Measurements from ENCODE around the gene RALGAPA2. TPM values are rescaled to one million over a fixed set of nuclear protein-coding genes. Genes with fewer than 3 reads are reported as not detected.

RALGAPA2 gene
- total RNA-seq, 4 donors from 2014 or later: 20.1 to 27.7 (median 23.0) TPM

- Histone ChIP-seq H3K27ac (replicated peaks in 1 of 4) (no peak overlapping the region), H3K4me3 (no peak overlapping the region), H3K27me3 (no peaks in the 10 kb centered on the region), H3K4me1 (peaks cover 12 to 26% (median 16%) of the 10 kb centered on the region in 4 donors), H3K9me3 (peaks cover 0 to 4% (median 0%) of the 10 kb centered on the region in 4 donors), H3K36me3 (no peaks in the 10 kb centered on the region)
- no peak for DNase-seq (ENCODE audit: extremely low spot score)
- WGBS: 82% methylated on average over 6 of the region's 6 CpGs
- TF ChIP-seq EP300 (IDR thresholded peaks at IDR 0.05) (no peak), POLR2AphosphoS5 (IDR thresholded peaks at IDR 0.05) (no peak), POLR2A (IDR thresholded peaks at IDR 0.05; ENCODE audit: low read depth) (no peak)
- TF ChIP-seq, protein P1, sequence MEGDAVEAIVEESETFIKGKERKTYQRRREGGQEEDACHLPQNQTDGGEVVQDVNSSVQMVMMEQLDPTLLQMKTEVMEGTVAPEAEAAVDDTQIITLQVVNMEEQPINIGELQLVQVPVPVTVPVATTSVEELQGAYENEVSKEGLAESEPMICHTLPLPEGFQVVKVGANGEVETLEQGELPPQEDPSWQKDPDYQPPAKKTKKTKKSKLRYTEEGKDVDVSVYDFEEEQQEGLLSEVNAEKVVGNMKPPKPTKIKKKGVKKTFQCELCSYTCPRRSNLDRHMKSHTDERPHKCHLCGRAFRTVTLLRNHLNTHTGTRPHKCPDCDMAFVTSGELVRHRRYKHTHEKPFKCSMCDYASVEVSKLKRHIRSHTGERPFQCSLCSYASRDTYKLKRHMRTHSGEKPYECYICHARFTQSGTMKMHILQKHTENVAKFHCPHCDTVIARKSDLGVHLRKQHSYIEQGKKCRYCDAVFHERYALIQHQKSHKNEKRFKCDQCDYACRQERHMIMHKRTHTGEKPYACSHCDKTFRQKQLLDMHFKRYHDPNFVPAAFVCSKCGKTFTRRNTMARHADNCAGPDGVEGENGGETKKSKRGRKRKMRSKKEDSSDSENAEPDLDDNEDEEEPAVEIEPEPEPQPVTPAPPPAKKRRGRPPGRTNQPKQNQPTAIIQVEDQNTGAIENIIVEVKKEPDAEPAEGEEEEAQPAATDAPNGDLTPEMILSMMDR (IDR thresholded peaks at IDR 0.05): no peak
- intact Hi-C loops (cut with DNase I): no loop called here
Observed at GRCh38 chr20:20736303-20736702, 23.9 kb upstream of the RALGAPA2 start.

DNA sequence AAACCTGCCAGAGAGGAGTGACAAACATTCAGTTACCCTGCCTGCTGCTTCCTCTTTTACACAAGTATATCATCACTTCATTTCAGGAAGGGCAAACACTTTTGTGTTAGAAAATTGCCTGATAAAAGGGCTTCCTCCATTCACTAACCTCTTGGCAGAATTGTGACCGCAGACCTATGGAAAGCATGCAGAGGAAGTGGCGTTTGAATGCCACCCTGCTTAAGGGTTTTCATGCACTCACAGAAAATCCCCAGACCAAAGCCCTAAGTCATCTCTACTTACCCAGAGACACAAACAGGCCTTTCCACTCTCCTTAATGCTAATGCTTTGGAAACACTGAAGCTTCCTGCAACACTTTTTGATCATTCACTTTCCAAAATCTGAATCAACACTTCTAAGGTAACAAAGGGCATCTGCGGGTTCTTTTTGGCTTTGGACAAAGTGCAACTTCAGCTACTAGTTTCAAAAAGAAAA lies 22.1 kb upstream of the RALGAPA2 start:
- peak; percentile 90 for DNase-seq (ENCODE audit: extremely low spot score)
- Histone ChIP-seq H3K36me3 (no peaks in the 10 kb centered on the region), H3K4me3 (no peak overlapping the region), H3K4me1 (peaks cover 0 to 18% (median 8%) of the 10 kb centered on the region in 4 donors), H3K9me3 (peaks cover 0 to 3% (median 0%) of the 10 kb centered on the region in 4 donors), H3K27me3 (no peaks in the 10 kb centered on the region), H3K27ac (replicated peaks in 1 of 4) (peak overlapping the region in 1 of 4 donors; percentile 0)
- intact Hi-C loops (cut with DNase I): no loop called here
- TF ChIP-seq POLR2A (IDR thresholded peaks at IDR 0.05; ENCODE audit: low read depth): no peak
- TF ChIP-seq, protein P1 (IDR thresholded peaks at IDR 0.05): no peak
- TF ChIP-seq EP300 (IDR thresholded peaks at IDR 0.05): no peak
- TF ChIP-seq POLR2AphosphoS5 (IDR thresholded peaks at IDR 0.05): no peak
- WGBS: 79% methylated on average over 3 of the region's 3 CpGs

DNA sequence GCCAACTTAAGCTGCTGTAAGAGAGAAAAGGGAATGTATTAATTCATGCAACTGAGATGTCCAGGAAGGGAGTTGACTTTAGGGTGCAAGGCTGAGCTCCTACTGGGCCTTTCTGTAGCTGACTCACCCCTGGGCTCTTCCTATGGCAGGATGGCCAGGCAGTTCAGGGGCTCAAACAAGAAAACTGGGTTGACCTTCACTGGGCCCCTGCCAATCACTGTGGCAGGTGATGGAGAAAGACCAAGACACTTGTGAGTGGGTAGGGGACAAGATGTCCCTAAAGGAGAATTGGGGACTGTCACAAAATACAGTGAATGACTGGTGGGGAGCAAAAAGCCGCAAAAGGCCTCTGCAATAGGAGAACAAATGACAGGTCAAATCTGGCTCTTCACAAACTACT lies 21.5 kb upstream of the RALGAPA2 start:
- intact Hi-C loops (cut with DNase I): no loop called here
- Histone ChIP-seq H3K36me3 (no peaks in the 10 kb centered on the region), H3K4me3 (no peak overlapping the region), H3K27ac (replicated peaks in 1 of 4) (peak overlapping the region in 3 of 4 donors; percentile 0 to 16 (median 12)), H3K4me1 (peaks cover 0 to 18% (median 8%) of the 10 kb centered on the region in 4 donors), H3K9me3 (no peaks in the 10 kb centered on the region), H3K27me3 (no peaks in the 10 kb centered on the region)
- 86% methylated on average over 1 of the region's 1 CpG for WGBS
- peak; percentile 64 for DNase-seq (ENCODE audit: extremely low spot score)
- TF ChIP-seq EP300 (IDR thresholded peaks at IDR 0.05) (no peak), POLR2A (IDR thresholded peaks at IDR 0.05; ENCODE audit: low read depth) (no peak), POLR2AphosphoS5 (IDR thresholded peaks at IDR 0.05) (no peak)
- TF ChIP-seq, protein P1 (IDR thresholded peaks at IDR 0.05): no peak

- intact Hi-C loops (cut with DNase I): no loop called here
- Histone ChIP-seq H3K27ac (replicated peaks in 1 of 4) (peak overlapping the region; percentile 32 to 59 (median 55)), H3K27me3 (no peaks in the 10 kb centered on the region), H3K9me3 (no peaks in the 10 kb centered on the region), H3K4me1 (peaks cover 0 to 18% (median 8%) of the 10 kb centered on the region in 4 donors), H3K36me3 (no peaks in the 10 kb centered on the region), H3K4me3 (no peak overlapping the region)
- DNase-seq (ENCODE audit: extremely low spot score): peak; percentile 88
- 74% methylated on average over 4 of the region's 4 CpGs for WGBS
- TF ChIP-seq, protein P1 (IDR thresholded peaks at IDR 0.05): no peak
- TF ChIP-seq POLR2AphosphoS5 (IDR thresholded peaks at IDR 0.05) (no peak), EP300 (IDR thresholded peaks at IDR 0.05) (no peak), POLR2A (IDR thresholded peaks at IDR 0.05; ENCODE audit: low read depth) (no peak)
Observed at GRCh38 chr20:20732641-20733040, 20.2 kb upstream of the RALGAPA2 start.

DNA sequence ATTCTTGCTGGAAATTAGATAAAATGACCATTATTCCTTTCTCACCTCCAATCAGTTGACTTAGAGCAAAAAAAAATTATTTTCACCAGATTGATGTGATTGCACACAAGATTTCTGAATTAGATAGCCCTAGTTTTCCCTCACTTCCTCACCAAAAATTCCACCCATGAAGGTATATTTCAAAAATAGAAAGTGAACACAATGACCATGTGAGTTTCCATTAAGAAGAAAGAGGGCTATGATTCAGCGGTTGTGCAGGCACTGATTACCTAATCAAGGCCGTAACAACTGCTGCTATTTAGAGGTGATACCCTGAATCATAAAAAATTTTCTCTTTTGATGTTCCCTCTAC lies 19.5 kb upstream of the RALGAPA2 start:
- no peaks in the 10 kb centered on the region for H3K36me3 ChIP-seq

More for the DNA sequence above, 19.5 kb upstream of the RALGAPA2 start:
- TF ChIP-seq POLR2AphosphoS5 (IDR thresholded peaks at IDR 0.05) (peak in 1 of 2 donors; percentile 37), POLR2A (IDR thresholded peaks at IDR 0.05; ENCODE audit: low read depth) (no peak)
- H3K9me3 ChIP-seq: no peaks in the 10 kb centered on the region
- no peak overlapping the region for H3K4me3 ChIP-seq
- no peak for DNase-seq (ENCODE audit: extremely low spot score)
- no peaks in the 10 kb centered on the region for H3K27me3 ChIP-seq
- intact Hi-C loops (cut with DNase I): no loop called here
- H3K4me1 ChIP-seq: peaks cover 0 to 15% (median 8%) of the 10 kb centered on the region in 4 donors
- 67% methylated on average over 2 of the region's 2 CpGs for WGBS
- peak overlapping the region in 2 of 4 donors; percentile 47 to 62 for H3K27ac ChIP-seq (replicated peaks in 1 of 4)

Data from esophagus muscularis mucosa (tissue), 4 donors.